GM19240 (cell line): ENCODE data around the gene ALK.

Source experiments
- DNase-seq: peaks from one replicate; pipeline ENCODE4 v3.0.0; 2011; ENCODE audit warnings: low spot score; ENCODE audit not compliant: insufficient read length

Gene ALK

GRCh38 chr2:29718076-29718686 lies 203.2 kb downstream of the ALK start:
- DNase-seq, result no peak

GRCh38 chr2:29715655-29716054 lies 205.7 kb downstream of the ALK start:
- no peak for DNase-seq

- DNase-seq, result no peak
Measured at GRCh38 chr2:29714333-29714732, 207.1 kb downstream of the ALK start.

- DNase-seq, result no peak
Measured at GRCh38 chr2:29706171-29706720, 215.1 kb downstream of the ALK start.

GRCh38 chr2:29705616-29706015 lies 215.8 kb downstream of the ALK start:
- no peak for DNase-seq

GRCh38 chr2:29703336-29703735 lies 218.1 kb downstream of the ALK start:
- DNase-seq, result no peak

GRCh38 chr2:29702276-29702675 lies 219.1 kb downstream of the ALK start:
- no peak for DNase-seq

GRCh38 chr2:29700560-29700959 lies 220.8 kb downstream of the ALK start:
- DNase-seq, result no peak

GRCh38 chr2:29699045-29699444 lies 222.3 kb downstream of the ALK start:
- no peak for DNase-seq

- no peak for DNase-seq
Measured at GRCh38 chr2:29698216-29698615, 223.2 kb downstream of the ALK start.

GRCh38 chr2:29697715-29698114 lies 223.7 kb downstream of the ALK start:
- DNase-seq, result no peak

GRCh38 chr2:29697181-29697580 lies 224.2 kb downstream of the ALK start:
- DNase-seq, result no peak

- no peak for DNase-seq
Measured at GRCh38 chr2:29694741-29695140, 226.6 kb downstream of the ALK start.

- DNase-seq, result no peak
Measured at GRCh38 chr2:29691391-29691950, 229.9 kb downstream of the ALK start.

- no peak for DNase-seq
Measured at GRCh38 chr2:29689666-29690065, 231.7 kb downstream of the ALK start.

- DNase-seq, result no peak
Measured at GRCh38 chr2:29688429-29688828, 233.0 kb downstream of the ALK start.

GRCh38 chr2:29687121-29687520 lies 234.3 kb downstream of the ALK start:
- no peak for DNase-seq

GRCh38 chr2:29676886-29677453 lies 244.4 kb downstream of the ALK start:
- no peak for DNase-seq

- no peak for DNase-seq
Measured at GRCh38 chr2:29664578-29664977, 256.8 kb downstream of the ALK start.

GRCh38 chr2:29663268-29663667 lies 258.1 kb downstream of the ALK start:
- DNase-seq, result no peak

GRCh38 chr2:29662861-29663260 lies 258.5 kb downstream of the ALK start:
- DNase-seq, result no peak

GRCh38 chr2:29660201-29660600 lies 261.2 kb downstream of the ALK start:
- no peak for DNase-seq

GRCh38 chr2:29659178-29659577 lies 262.2 kb downstream of the ALK start:
- DNase-seq, result no peak
